ENCODE results near the gene CHST8. TPM values are rescaled to one million over a fixed set of nuclear protein-coding genes. Genes with fewer than 3 reads are reported as not detected.

The CHST8 gene
- total RNA-seq, 2 experiments from 2014 or later: not detected

DNA sequence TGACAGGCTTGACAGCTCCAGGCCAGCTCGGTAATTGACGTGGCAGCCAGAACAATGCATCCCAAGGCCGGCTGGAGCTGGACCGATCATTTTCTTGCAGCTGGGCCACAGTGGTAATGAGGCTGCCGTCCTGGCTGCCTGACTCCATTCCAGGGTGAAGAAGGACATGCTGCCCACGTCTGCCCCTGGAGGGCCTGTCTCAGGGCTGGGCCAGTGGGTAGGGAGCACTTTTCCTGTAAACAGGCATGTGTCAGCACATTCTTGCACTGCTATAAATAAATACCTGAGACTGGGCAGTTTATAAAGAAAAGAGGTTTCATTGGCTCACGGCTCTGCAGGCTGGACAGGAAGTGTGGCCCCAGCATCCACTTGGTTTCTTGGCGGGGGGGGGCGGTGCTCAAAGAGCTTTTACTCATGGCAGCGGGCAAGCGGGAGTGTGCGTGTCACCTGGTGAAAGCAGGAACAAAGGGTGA, 136.8 kb downstream of the CHST8 start:
- no peaks in the 10 kb centered on the region for H3K4me1 Mint-ChIP-seq
- CTCF ChIA-PET: interaction anchor here (0.7 to 1.0 kb wide), 2 partner anchors 27 to 328 kb away, joined by 3 read pairs; no protein-coding TSS in a partner anchor
- no peak overlapping the region for H3K4me3 Mint-ChIP-seq
- H3K9me3 Mint-ChIP-seq (ENCODE audit: low read depth): no peaks in the 10 kb centered on the region
- no peak overlapping the region for H3K27ac Mint-ChIP-seq
- no peaks in the 10 kb centered on the region for H3K36me3 Mint-ChIP-seq (ENCODE audit: low read depth)
- intact Hi-C loops (cut with DNase I, micrococcal nuclease): no loop called here
- DNase-seq (no peak), ATAC-seq (no peak)
- POLR2A ChIA-PET: no interaction called here
- peaks cover 5% of the 10 kb centered on the region for H3K27me3 Mint-ChIP-seq

DNA sequence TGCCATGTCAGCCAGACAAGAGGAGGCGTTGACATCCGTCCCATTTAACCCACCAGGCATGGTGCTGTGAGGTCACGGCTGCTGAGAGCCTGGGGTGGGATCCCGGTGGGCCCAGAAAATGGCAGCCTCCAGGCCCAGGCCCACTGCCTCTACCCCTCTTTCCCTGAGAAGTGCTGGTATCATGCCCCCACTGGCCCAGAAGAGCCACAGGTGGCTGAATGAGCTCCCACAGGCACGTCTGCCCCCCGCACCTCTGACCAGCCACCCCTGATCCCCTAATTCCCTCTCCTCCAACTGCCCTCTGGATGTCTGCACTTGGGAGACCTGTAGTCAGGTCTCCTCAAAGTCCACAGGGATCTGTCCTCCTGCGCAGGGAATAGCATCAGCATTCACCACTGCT, 137.6 kb downstream of the CHST8 start:
- ChIA-PET CTCF (no interaction called here), POLR2A (no interaction called here)
- DNase-seq (no peak), ATAC-seq (no peak)
- intact Hi-C loops (cut with DNase I, micrococcal nuclease): no loop called here
- H3K4me1 Mint-ChIP-seq: no peaks in the 10 kb centered on the region
- H3K36me3 Mint-ChIP-seq (ENCODE audit: low read depth): no peaks in the 10 kb centered on the region
- H3K27me3 Mint-ChIP-seq: peaks cover 5% of the 10 kb centered on the region
- no peak overlapping the region for H3K27ac Mint-ChIP-seq
- no peak overlapping the region for H3K4me3 Mint-ChIP-seq
- no peaks in the 10 kb centered on the region for H3K9me3 Mint-ChIP-seq (ENCODE audit: low read depth)

DNA sequence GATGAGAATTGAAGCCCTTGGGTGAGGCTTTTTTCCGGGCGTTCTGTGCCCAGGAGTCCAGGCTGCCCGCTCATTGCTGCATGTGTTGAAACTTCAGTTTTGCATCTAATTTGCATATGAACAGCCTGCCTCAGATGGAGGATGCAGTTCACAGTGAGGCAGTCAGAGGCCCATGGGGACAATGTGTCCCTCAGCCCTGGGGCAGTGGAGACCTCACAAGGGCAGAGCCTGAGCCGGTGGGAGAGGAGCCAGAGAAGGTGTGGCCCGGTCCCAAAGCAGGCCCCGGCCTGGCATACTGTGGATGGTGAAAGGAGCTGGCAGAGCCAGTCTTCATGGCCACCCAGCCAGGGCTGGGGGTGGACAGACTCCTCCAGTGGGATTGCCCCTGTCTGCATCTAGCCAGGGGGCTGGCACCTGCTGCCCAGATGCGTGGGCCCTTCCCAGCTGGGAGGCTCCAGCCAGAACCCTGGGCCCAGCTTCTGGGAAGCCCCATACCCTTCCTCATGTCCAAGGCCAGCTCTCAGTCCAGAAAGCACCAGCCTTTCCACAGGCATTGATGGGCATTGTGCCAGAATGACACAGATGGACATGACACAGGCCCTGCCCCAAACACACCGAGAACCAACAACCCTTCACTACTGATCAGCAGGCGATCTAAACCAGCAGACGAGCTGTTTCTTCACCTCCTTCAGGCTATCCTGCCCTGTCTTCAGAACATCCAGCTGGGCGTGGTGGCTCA, 142.0 kb downstream of the CHST8 start:
- Mint-ChIP-seq H3K36me3 (ENCODE audit: low read depth) (no peaks in the 10 kb centered on the region), H3K27ac (no peak overlapping the region), H3K9me3 (ENCODE audit: low read depth) (no peaks in the 10 kb centered on the region), H3K27me3 (peaks cover 2% of the 10 kb centered on the region), H3K4me1 (no peaks in the 10 kb centered on the region), H3K4me3 (no peak overlapping the region)
- ChIA-PET POLR2A (no interaction called here), CTCF (no interaction called here)
- DNase-seq (no peak), ATAC-seq (no peak)
- intact Hi-C loops (cut with DNase I, micrococcal nuclease): no loop called here

DNA sequence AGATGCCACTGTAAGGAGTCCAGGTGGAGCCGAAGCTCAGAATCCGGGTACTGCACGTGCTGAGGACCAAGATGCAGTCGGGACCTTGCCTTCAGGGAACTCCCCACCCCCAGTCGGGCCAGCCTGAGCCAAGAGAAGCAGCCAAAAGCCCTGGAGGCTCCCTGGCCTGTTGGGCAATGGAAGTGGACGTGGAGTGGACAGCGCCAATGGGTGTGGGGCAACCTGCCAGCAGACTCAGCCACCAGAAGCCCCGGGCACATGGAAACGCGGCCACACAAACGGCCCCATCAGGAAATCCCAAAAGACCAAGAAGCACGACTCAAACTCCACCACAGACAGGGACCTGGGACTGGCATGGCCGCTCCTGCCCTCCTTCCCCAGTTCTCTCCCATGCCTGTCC, 144.9 kb downstream of the CHST8 start:
- peaks cover 7% of the 10 kb centered on the region for H3K27me3 Mint-ChIP-seq
- no peak overlapping the region for H3K4me3 Mint-ChIP-seq
- no peaks in the 10 kb centered on the region for H3K4me1 Mint-ChIP-seq
- DNase-seq (no peak), ATAC-seq (no peak)
- intact Hi-C loops (cut with DNase I, micrococcal nuclease): no loop called here
- ChIA-PET CTCF (no interaction called here), POLR2A (no interaction called here)
- no peaks in the 10 kb centered on the region for H3K9me3 Mint-ChIP-seq (ENCODE audit: low read depth)
- H3K27ac Mint-ChIP-seq: no peak overlapping the region
- H3K36me3 Mint-ChIP-seq (ENCODE audit: low read depth): no peaks in the 10 kb centered on the region

DNA sequence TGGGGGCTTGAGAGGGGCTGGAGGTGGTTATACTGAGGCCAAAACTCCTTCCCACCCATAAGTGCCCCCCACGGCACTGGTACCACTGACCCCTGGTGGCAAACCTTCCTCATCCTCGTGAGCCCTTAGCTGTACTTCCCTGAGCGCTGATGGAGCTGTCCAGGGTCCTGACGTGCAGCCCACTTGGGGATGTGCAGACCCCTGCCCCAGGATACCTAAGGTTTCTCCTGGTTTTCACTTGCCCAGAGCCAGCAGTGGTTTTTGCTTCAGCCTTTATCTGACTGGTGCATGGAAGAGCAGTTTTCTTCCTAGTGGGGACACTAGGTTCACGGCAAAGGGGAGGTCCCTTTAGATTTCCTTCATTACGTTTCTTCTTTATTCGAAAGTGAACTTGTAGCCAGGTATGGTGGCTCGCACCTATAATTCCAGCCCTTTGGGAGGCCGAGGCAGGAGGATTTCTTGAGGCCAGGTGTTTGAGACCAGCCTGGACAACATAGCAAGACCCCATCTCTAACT, 146.2 kb downstream of the CHST8 start:
- no peak overlapping the region for H3K27ac Mint-ChIP-seq
- H3K4me1 Mint-ChIP-seq: no peaks in the 10 kb centered on the region
- DNase-seq (peak; percentile 55), ATAC-seq (no peak)
- peaks cover 7% of the 10 kb centered on the region for H3K27me3 Mint-ChIP-seq
- ChIA-PET CTCF (interaction anchor here (0.6 to 2.5 kb wide), 4 partner anchors 10 to 527 kb away, joined by 3 to 14 read pairs (median 8); no protein-coding TSS in a partner anchor), POLR2A (no interaction called here)
- no peaks in the 10 kb centered on the region for H3K9me3 Mint-ChIP-seq (ENCODE audit: low read depth)
- H3K4me3 Mint-ChIP-seq: no peak overlapping the region
- no peaks in the 10 kb centered on the region for H3K36me3 Mint-ChIP-seq (ENCODE audit: low read depth)
- intact Hi-C loops (cut with DNase I, micrococcal nuclease): no loop called here

DNA sequence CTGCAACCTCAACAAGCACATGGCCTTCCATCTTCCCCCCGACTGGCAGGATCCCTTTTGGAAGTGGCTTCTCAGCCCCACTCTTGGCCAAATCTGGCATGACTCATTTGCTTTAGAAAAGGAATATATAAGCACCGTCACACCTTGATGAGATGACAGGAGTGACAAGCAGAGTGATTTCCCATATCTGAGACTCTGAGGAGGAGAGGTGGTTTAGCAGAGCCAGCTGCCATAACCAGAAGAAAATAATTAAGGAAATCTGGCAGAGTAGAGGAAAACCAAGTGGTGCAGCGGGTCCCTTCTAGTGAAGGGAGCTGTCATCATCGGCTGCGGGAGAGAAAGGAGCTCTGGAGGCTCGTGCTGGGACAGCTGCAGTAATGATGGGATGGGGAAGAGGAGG, 147.5 kb downstream of the CHST8 start:
- ChIA-PET CTCF (interaction anchor here (0.6 to 2.5 kb wide), 6 partner anchors 9 to 353 kb away, joined by 3 to 14 read pairs (median 6); no protein-coding TSS in a partner anchor), POLR2A (no interaction called here)
- H3K9me3 Mint-ChIP-seq (ENCODE audit: low read depth): no peaks in the 10 kb centered on the region
- intact Hi-C loops (cut with DNase I, micrococcal nuclease): no loop called here
- DNase-seq: no peak
- peaks cover 7% of the 10 kb centered on the region for H3K27me3 Mint-ChIP-seq
- ATAC-seq: no peak
- no peak overlapping the region for H3K27ac Mint-ChIP-seq
- H3K4me3 Mint-ChIP-seq: no peak overlapping the region
- H3K36me3 Mint-ChIP-seq (ENCODE audit: low read depth): no peaks in the 10 kb centered on the region
- H3K4me1 Mint-ChIP-seq: no peaks in the 10 kb centered on the region

DNA sequence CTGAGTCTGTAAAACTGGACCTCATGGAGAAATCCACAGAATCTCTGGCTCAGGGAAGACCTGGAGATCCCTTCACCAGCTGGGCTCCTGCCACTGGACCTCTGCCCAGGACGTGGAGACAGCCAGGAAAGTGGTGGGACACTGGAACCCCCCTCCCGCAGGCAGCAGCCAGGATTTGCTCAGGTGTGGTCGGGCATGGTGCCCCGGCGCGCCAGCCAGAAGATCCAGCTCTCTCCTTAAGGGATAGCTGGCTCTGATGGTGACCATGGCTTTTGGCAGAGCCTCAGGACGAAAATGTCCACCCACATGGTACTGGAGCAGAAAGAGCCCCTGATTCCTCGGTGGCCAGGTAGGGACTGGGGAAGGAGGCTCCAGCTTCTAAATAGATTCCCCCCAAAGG, 148.4 kb downstream of the CHST8 start:
- no peak overlapping the region for H3K4me3 Mint-ChIP-seq
- POLR2A ChIA-PET: no interaction called here
- no peaks in the 10 kb centered on the region for H3K9me3 Mint-ChIP-seq (ENCODE audit: low read depth)
- H3K4me1 Mint-ChIP-seq: no peaks in the 10 kb centered on the region
- intact Hi-C loops (cut with DNase I, micrococcal nuclease): loop anchor here in 1 of 2 experiments (2.0 to 5.0 kb wide), 2 partner anchors 49 to 533 kb away; no protein-coding TSS in a partner anchor
- DNase-seq (no peak), ATAC-seq (no peak)
- peaks cover 7% of the 10 kb centered on the region for H3K27me3 Mint-ChIP-seq
- CTCF ChIA-PET: interaction anchor here (0.6 to 2.5 kb wide), 12 partner anchors 8 to 354 kb away, joined by 3 to 14 read pairs (median 5); no protein-coding TSS in a partner anchor
- no peak overlapping the region for H3K27ac Mint-ChIP-seq
- H3K36me3 Mint-ChIP-seq (ENCODE audit: low read depth): no peaks in the 10 kb centered on the region

DNA sequence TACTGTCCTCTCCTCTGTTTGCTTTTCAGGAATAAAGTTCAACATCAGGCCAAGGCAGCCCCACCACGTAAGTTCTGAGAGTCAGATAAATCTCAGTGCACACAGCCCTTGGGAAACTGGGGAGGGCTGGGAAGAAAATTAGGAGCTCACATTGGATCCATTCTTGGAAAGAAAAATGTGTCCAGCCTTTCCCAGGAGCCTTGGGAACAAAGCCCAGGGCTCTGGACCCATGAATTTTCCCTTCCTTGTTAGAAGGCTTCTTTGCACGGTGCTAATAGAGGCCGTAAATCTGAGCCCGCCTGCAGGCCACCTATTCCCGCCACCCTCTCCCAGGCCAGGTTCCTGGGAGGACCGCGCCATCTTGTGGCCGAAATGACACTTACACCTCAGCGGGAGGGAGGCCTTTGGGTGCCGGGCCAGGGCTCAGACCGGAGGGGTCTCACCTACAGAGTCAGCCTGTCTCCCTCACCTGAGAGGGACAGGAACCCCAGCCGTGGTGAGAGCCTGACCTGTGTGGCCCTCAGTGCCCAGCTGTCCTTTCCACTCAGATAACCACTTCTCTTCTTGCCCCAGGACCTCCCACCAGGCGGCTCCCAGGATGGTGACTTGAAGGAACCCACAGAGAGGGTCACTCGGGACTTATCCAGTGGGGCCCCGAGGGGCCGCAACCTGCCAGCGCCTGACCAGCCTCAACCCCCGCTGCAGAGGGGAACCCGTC, 149.8 kb downstream of the CHST8 start:
- no peaks in the 10 kb centered on the region for H3K36me3 Mint-ChIP-seq (ENCODE audit: low read depth)
- no peak overlapping the region for H3K4me3 Mint-ChIP-seq
- peak; percentile 86 for DNase-seq
- H3K27ac Mint-ChIP-seq: no peak overlapping the region
- POLR2A ChIA-PET: no interaction called here
- peaks cover 12% of the 10 kb centered on the region for H3K27me3 Mint-ChIP-seq
- intact Hi-C loops (cut with DNase I, micrococcal nuclease): loop anchor here (1.0 to 5.0 kb wide), 4 partner anchors 51 to 534 kb away; no protein-coding TSS in a partner anchor
- CTCF ChIA-PET: interaction anchor here (0.7 to 2.5 kb wide), 8 partner anchors 8 to 459 kb away, joined by 3 to 12 read pairs (median 6); no protein-coding TSS in a partner anchor
- no peaks in the 10 kb centered on the region for H3K9me3 Mint-ChIP-seq (ENCODE audit: low read depth)
- H3K4me1 Mint-ChIP-seq: no peaks in the 10 kb centered on the region
- peak; percentile 78 for ATAC-seq

DNA sequence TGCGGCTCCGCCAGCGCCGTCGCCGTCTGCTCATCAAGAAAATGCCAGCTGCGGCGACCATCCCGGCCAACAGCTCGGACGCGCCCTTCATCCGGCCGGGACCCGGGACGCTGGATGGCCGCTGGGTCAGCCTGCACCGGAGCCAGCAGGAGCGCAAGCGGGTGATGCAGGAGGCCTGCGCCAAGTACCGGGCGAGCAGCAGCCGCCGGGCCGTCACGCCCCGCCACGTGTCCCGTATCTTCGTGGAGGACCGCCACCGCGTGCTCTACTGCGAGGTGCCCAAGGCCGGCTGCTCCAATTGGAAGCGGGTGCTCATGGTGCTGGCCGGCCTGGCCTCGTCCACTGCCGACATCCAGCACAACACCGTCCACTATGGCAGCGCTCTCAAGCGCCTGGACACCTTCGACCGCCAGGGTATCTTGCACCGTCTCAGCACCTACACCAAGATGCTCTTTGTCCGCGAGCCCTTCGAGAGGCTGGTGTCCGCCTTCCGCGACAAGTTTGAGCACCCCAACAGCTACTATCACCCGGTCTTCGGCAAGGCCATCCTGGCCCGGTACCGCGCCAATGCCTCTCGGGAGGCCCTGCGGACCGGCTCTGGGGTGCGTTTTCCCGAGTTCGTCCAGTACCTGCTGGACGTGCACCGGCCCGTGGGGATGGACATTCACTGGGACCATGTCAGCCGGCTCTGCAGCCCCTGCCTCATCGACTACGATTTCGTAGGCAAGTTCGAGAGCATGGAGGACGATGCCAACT, 150.5 kb downstream of the CHST8 start:
- no peaks in the 10 kb centered on the region for H3K36me3 Mint-ChIP-seq (ENCODE audit: low read depth)

DNA sequence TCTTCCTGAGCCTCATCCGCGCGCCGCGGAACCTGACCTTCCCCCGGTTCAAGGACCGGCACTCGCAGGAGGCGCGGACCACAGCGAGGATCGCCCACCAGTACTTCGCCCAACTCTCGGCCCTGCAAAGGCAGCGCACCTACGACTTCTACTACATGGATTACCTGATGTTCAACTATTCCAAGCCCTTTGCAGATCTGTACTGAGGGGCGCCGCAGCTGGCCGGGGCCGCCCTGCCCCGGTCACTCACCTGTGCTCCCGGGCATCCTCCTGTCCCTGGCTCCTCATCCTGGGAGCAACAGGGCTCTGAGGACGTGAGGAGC, 151.1 kb downstream of the CHST8 start:
- no peaks in the 10 kb centered on the region for H3K4me1 Mint-ChIP-seq
- H3K4me3 Mint-ChIP-seq: no peak overlapping the region
- POLR2A ChIA-PET: no interaction called here
- H3K36me3 Mint-ChIP-seq (ENCODE audit: low read depth): no peaks in the 10 kb centered on the region
- H3K27ac Mint-ChIP-seq: no peak overlapping the region
- peaks cover 12% of the 10 kb centered on the region for H3K27me3 Mint-ChIP-seq
- DNase-seq (no peak), ATAC-seq (no peak)
- CTCF ChIA-PET: interaction anchor here (1.1 to 2.5 kb wide), 2 partner anchors 343 to 357 kb away, joined by 4 to 12 read pairs; no protein-coding TSS in a partner anchor
- intact Hi-C loops (cut with DNase I, micrococcal nuclease): loop anchor here in 1 of 2 experiments (5.0 kb wide), 1 partner anchor 536 kb away; no protein-coding TSS in a partner anchor
- no peaks in the 10 kb centered on the region for H3K9me3 Mint-ChIP-seq (ENCODE audit: low read depth)

More for the DNA sequence above, 150.5 kb downstream of the CHST8 start:
- Mint-ChIP-seq H3K27me3 (peaks cover 12% of the 10 kb centered on the region), H3K4me3 (no peak overlapping the region), H3K9me3 (ENCODE audit: low read depth) (no peaks in the 10 kb centered on the region), H3K4me1 (no peaks in the 10 kb centered on the region), H3K27ac (no peak overlapping the region)
- DNase-seq (no peak), ATAC-seq (no peak)
- intact Hi-C loops (cut with DNase I, micrococcal nuclease): loop anchor here in 1 of 2 experiments (5.0 kb wide), 1 partner anchor 535 kb away; no protein-coding TSS in a partner anchor
- CTCF ChIA-PET: interaction anchor here (1.6 to 2.5 kb wide), 3 partner anchors 324 to 342 kb away, joined by 6 to 12 read pairs (median 8); no protein-coding TSS in a partner anchor
- POLR2A ChIA-PET: no interaction called here

All from activated CD4-positive, alpha-beta T cell treated with anti-CD3 and anti-CD28 coated beads for 36 hours (primary cell).